Stimulated activated CD8-positive, alpha-beta memory T cell treated with anti-CD3 and anti-CD28 coated beads, Interleukin-4, amount 100 ng/mL, for 24 hours (primary cell): ENCODE results near the gene CYB5R3.

Experiments
- DNase-seq: peaks from one replicate; pipeline ENCODE4 v3.0.0-alpha.2; 2020; ENCODE audit warnings: low read depth

The CYB5R3 gene

DNA sequence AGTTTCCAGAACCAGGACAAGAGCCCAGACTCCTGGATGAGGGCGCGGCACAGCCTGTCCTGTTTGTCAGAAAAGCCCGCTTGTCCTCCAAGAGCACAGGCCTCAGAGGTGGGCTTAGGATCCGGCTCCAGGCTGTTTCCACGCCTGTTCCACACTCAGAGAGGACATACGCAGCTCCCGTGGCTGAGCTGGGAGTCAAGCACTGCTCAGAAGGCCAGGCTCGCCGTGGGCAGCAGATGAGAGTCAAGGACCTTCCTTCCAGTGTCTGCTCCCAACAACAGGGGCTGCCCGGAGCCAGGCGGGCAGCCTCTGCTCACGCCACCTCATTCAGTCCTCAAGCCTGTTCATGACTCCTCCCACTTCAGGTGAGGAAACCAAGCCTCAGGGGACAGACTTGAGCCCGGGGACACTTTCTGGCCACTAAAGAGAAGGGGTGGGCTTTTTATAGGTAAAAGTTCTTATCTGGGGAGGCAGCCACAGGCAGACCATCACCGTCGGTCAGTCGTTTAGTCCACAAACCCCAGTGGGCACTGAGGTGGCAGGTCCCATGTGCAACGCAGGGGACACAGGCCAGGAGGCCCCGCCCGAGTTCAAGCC lies 3.8 kb downstream of the CYB5R3 start:
- DNase-seq, result no peak

- DNase-seq, result no peak
Measured at GRCh38 chr22:42644422-42645340, 4.5 kb downstream of the CYB5R3 start.

GRCh38 chr22:42643634-42644421 lies 5.4 kb downstream of the CYB5R3 start:
- no peak for DNase-seq

DNA sequence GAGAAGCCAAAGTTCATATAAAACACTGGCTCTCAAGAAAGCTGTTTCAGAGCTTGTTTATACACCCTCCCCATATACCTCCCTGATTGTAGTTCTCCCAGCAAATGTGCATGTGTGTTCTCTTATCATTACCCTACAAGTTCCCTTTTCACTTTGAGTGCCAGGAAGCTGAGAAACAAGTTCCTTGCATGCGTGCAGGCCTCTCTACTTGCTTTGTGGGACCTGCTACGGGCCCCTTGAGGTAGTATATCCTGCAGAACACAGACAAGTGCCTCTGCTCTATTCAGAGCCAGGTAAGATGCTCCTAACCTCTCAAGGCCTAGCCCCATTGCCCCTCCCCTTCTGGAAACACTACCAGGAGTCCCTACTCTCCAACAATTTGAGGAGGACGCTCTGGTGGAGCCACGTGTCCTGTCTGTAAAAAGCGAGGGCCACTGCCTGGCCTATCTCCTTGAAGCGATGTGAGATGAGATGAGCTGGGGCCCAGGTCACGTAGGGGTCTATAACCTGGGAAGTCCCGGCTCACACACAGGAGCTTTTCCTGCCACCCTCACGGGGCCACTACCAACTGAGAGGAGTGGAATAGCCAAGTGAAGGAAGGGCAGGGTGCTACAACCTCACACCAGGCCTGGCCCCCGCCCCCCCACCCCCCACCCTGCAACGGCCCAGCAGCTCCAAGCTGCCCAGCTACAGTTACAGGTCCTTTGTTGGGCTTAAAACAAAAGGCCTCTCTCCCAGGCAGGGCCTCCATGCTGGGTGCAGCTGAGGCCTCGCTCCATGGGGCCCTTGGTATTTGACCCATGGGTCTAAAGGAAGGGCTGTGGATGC lies 6.2 kb downstream of the CYB5R3 start:
- no peak for DNase-seq

GRCh38 chr22:42641801-42642413 lies 7.3 kb downstream of the CYB5R3 start:
- DNase-seq, result no peak

DNA sequence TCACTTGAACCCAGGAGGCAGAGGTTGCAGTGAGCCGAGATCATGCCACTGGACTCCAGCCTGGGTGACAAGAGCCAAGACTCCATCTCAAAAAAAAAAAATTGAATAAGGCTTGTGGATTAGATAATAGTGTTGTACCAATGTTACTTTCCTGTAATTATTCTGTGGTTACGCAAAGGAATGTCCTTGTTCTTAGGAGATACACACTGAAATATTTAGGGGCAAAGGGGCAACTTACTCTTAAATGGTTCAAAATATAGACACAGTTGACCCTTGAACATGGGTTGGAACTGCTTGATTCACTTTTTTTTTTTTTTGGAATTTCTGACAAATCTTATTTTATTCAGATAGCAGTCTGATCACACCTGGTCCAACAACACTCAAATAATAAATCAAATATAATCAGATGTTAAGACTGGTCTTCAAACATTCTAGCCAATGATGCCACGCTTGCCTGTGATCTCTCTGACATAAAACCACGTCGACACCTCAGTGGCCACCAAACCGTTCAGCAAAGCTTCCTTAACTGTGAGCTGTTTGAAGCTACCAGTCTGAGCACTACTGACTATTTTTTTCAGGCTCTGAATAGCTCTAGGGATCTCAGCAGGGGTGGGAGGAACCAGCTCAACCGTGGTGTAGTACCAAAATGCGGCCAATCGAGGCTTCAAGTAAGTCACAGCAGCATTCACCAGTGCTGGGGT lies 9.5 kb downstream of the CYB5R3 start:
- no peak for DNase-seq

DNA sequence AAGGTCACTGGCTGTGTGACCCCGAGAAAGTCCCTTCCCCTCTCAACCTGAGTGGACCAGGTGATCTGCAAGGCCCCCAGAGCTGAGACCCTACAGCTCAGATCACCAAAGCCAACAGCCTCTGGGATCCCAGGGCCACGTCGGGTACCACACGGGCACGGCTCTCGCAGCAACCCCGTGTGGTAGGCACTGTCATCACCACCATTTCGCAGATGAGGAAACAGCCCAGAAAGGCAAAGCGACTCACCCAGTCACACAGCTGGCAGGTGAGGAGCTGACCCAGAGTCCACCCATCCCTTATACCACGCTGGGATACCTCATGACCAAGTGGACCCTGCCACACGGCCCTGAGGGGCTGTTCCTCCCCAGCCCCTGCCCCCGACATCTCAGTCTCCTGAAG lies 11.6 kb downstream of the CYB5R3 start:
- DNase-seq, result no peak

DNA sequence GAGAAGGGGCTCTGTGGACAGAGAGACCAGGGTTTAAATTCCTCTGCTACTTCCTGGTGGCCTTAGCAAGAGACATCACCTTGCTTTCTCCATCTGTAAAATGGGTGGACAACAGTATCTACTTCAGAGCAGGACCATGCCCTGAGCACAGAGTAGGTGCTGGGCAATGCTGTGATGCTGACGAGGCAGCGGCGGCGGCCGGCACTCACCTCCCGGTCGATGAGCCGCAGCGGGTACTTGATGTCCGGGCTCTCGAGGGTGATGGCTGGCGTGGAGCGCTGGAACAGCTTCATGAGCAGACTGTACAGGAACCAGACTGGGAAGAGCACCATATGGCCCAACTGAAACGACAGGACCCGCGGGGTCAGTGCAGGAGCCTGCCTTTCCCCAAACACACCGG lies 12.7 kb downstream of the CYB5R3 start:
- no peak for DNase-seq

- DNase-seq, result no peak
Measured at GRCh38 chr22:42635531-42635930, 13.7 kb downstream of the CYB5R3 start.

DNA sequence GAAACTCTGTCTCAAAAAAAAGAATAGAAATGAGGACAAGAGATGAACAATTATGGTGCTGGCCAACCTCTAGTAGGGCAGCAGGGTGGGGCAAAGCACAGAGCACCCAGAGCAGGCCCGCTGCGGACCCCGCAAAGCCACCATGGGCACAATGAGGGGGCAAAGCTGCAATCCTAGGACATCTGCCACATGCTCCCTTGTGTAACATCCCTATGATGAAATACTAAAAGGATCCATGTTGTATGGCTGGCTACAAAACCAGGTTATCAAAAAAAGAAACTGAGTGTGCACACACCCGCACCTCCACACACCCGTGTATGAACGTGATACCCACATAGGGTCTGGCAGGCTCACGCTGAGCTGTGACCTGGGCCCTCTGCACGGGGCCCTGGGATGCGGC lies 16.2 kb downstream of the CYB5R3 start:
- no peak for DNase-seq

GRCh38 chr22:42632096-42632495 lies 17.1 kb downstream of the CYB5R3 start:
- no peak for DNase-seq

GRCh38 chr22:42630901-42631602 lies 18.1 kb downstream of the CYB5R3 start:
- DNase-seq, result no peak

DNA sequence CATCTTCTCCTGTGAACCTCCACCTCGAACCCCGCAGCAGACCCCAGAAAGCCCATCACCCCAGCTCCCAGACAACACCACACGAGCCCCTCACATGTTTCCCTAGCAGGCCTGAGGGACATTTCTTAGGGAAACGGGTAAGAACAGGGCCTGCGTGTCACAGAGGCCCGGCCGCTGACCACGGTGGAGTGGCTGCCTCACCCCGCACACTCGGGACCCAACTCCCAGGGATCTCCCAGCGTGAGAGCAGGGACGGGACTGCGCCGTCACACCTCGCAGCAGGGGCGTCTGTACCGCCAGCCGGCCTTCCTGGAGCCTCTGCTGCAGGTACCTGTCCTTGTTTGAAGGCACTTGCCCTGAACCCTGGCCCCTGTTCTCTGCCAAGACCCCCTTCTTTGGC lies 19.0 kb downstream of the CYB5R3 start:
- DNase-seq, result no peak

- no peak for DNase-seq
Measured at GRCh38 chr22:42627981-42628380, 21.2 kb downstream of the CYB5R3 start.

GRCh38 chr22:42626951-42627625 lies 22.1 kb downstream of the CYB5R3 start:
- DNase-seq, result no peak

- no peak for DNase-seq
Measured at GRCh38 chr22:42626431-42626830, 22.8 kb downstream of the CYB5R3 start.

DNA sequence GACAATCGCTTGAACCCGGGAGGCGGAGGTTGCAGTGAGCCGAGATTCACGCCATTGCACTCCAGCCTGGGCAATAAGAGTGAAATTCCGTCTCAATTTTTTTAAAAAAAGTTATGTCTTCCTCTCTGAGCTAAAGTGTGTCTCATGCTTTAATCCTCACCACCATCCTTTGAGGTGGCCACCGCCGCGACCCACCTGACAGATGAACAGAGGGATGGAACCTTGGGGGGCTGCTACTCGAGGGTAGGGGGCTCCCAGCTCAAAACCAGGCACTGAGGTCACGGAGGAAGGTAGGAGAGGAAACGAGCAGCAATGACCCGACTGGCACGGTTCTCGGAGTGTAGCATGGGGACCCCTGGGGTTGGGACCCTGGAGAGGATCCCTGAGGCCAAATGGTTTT lies 23.8 kb downstream of the CYB5R3 start:
- no peak for DNase-seq

DNA sequence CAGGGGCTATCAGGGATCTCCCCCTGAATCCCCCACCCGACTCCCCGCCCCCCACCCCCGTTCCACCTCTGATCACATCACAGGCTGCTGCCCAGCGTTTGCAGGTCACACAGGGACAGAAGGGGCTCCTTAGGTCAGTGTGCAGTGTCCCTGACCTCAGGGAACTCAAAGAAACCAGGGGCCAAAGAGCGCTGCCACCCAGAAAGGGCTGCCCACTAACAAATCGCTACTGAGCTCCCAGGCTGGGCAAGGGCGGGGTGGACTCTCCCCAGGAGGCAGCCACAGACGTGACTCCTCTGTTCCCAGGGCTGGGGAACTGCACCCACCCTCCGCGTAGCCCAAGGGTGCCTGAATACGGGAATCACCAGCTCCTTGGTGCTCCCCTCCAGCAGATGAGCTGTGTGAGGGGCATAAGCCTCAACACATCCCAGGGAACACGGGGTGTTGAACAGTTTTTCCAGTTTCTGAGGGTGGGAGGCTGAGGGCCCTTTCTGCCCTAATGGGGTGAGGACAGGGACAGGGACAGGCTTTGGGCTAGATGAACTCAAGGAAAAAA lies 24.6 kb downstream of the CYB5R3 start:
- no peak for DNase-seq

DNA sequence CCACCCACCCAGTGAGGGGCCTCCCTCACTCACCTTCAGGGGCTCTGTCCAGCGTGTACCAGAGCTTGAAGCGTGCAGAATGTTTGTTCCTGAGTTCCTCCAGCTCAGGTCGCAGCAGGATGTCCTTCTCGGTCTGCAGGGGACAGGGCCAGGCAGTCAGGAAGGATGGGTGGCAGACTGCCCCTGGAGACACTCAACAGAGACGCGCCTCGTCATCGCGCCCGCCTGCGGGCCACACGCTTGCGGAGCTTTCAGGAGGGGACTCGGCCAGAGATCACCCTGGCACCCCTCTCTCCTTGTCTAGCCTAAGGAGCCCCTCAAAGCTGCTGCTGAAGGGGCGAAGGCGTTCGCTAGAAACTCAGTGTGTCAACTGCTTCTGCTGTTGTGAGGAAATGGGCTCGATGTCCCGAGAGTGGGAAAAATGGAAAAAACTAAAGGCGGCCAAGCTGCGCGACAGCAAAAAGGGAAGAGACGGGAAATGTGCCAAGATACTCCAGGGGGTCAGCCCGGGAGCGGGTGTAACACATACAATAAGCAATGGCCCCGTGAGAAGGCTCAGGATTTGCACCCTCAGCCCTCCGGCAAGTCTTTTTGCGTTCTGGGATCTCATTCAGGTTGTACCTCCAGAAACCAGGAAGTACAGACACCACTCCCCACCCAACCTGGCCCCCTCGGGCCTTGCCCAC lies 25.3 kb downstream of the CYB5R3 start:
- no peak for DNase-seq
